ENCODE data around the gene CRTC3.
"Not testable (repeated sequence)": the region's sequence is repeated elsewhere in the genome, so short reads cannot be mapped to it uniquely, and the experiment has no call there.

Gene CRTC3

DNA sequence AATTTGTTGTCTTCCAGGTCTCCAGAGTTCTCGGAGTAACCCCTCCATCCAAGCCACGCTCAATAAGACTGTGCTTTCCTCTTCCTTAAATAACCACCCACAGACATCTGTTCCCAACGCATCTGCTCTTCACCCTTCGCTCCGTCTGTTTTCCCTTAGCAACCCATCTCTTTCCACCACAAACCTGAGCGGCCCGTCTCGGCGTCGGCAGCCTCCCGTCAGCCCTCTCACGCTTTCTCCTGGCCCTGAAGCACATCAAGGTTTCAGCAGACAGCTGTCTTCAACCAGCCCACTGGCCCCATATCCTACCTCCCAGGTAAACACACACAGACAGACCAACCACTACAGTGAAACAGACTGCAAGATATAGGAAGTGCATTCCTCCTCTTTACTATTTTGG, 99.5 kb downstream of the CRTC3 start:
- no peak for DNase-seq

DNA sequence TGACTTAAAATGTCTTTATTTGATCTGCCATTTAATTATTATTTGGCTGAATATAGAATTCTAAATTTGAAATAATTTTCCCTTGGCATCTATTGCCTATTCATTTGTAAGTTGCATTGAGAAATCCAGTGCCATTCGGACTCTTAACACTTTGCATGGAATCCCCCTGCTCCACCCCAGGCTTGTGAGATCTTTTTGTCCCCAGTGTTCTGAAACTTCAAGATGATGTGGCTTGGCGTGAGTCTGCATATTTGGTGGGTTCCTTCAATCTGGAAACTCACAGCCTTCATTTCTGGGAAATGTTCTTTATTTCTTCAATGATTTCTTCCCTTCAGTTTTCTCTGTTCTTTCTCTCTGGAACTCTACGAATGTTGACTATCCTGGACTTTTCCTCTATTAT, 103.6 kb downstream of the CRTC3 start:
- DNase-seq, result no peak

DNA sequence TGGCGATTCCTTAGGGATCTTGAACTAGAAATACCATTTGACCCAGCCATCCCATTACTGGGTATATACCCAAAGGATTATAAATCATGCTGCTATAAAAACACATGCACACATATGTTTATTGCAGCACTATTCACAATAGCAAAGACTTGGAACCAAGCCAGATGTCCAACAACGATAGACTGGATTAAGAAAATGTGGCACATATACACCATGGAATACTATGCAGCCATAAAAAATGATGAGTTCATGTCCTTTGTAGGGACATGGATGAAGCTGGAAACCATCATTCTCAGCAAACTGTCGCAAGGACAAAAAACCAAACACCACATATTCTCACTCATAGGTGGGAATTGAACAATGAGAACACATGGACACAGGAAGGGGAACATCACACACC, 107.3 kb downstream of the CRTC3 start:
- not testable (repeated sequence) for DNase-seq

DNA sequence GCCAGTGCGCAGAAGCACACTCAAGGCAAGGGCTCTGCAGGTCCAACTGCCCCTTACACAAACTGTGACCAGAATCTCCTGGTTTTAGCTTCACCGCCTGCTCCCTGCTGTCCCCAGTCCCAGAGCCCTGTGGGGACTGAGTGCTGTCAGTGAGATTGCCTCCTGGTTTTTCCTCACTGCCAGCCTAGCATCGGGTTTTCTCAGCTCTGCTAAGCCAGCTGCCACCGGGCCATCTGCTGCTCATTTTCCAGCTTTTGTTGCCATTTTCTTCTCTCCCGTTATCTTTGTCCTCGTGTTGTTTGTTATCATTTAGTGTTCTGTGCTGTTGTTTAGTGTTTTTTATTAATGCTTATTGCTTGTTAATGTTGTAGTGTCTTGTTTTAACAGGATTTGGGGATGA, 108.0 kb downstream of the CRTC3 start:
- no peak for DNase-seq

DNA sequence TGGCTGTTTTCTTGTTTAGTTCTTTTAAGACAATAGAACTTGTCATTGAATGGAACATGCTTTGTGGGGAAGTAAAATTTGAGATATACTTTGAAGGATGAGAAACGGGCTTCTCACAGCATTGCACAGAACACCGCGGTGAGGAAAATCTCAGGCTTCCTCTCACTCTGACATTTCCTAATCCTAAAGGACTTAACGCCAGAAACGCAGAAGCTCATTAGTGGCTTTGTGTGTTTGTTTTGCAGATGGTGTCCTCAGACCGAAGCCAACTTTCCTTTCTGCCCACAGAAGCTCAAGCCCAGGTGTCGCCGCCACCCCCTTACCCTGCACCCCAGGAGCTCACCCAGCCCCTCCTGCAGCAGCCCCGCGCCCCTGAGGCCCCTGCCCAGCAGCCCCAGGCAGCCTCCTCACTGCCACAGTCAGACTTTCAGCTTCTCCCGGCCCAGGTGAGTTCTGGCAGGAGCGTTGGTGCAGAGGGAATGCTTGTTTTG, 108.5 kb downstream of the CRTC3 start:
- peak; percentile 58 for DNase-seq

DNA sequence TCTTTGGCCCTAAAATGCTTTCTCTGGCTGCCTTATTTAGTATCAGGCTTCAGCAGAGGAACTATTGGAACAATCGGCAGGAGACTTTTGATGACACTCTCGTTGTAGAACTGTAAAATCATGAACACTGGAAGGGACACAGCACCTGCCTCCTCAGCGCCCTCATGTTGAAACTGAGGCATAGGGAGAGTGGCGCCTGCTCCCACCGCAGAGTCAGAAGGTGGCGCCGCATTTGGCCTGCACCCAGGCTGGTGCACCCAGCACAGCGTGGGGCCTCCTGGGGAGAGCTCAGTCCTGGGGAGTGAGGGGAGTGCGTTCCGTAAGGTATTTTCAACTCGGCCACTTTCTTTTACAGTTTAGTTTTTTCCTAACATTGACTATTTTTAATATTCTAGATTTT, 109.2 kb downstream of the CRTC3 start:
- no peak for DNase-seq

DNA sequence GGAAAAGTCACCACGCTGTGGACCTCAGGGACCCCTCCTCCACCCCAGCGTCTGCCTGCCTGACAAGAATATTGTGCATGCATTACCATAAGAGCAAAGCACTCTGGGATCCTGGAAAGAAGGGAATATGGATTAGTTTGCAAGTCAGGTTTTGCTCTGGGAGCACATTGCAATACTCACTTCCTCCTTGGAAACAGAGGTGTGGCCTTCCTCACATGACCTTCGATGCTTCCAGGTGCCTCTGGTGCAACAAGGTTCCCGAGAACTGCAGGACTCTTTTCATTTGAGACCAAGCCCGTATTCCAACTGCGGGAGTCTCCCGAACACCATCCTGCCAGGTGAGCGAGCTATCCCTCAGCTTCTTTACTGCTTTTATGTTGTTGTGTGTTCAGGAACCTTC, 111.1 kb downstream of the CRTC3 start:
- DNase-seq, result no peak

DNA sequence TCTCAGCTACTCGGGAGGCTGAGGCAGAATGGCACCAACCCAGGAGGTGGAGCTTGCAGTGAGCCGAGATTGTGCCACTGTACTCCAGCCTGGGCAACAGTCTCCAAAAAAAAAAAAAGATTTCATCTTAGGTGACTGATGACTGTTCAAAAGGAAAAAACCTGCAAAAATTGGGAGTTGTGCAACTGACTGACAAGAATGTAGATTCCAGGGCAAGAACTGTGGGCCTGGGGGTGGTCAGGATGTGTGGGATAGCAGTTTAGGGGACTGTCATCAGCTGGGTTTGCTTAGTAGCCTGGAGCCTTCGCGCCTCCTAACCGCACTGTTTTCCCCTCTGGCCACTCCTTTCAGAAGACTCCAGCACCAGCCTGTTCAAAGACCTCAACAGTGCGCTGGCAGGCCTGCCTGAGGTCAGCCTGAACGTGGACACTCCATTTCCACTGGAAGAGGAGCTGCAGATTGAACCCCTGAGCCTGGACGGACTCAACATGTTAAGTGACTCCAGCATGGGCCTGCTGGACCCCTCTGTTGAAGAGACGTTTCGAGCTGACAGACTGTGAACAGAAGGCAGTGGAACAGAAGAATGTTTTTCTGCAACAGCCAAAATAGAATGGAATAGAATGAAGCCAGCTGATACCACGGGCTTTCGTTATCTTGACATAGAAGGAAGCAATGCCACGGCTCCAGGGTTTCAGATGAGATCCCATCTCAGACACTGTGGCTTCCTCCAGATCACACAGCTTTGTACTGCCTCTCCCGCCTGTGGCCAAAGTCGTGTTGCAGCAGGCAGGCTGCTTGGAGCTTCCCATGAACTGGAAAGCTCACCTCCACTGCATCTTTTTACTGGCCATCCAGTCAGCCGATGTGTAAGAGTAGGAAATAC, 112.1 kb downstream of the CRTC3 start:
- no peak for DNase-seq

DNA sequence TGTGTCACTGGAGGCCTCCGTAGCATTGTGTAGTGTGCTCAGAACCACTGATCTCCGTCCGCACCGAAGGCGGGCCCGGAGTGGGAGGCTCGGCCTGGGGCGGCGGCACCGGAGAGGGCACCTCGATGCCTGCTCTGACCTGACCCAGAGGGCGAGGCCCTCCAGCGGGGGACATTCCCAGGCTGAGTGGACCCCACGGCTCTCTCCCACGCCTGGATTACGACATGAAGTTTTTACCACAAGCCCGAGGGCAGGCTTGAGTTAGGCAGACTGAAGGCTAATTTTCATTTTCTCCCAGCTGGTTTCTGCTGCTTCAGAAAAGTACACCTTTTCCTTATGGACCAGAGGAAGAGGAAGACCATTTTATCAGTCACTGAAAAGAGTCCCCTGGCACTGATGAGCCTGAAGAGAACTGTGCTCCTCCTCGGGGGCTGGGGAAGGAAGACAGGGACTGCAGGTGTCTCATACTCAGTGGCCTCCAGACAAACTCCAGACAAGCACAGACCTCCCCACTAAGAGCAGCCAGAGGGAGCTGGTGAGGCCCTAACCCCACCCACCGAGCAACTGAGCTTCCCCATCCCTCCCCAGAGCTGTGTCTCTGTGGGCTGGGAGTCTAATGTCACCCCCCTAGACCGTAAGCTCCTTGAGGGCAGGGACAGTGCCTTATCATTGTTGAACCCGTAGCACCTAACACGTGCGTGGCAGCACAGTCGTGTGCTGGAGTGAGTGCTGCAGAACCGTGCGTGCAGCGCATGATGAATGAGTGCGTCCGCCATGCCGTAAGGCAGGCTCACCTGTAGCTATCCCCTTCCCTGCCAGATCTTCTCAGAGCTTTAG, 113.0 kb downstream of the CRTC3 start:
- DNase-seq, result no peak

DNA sequence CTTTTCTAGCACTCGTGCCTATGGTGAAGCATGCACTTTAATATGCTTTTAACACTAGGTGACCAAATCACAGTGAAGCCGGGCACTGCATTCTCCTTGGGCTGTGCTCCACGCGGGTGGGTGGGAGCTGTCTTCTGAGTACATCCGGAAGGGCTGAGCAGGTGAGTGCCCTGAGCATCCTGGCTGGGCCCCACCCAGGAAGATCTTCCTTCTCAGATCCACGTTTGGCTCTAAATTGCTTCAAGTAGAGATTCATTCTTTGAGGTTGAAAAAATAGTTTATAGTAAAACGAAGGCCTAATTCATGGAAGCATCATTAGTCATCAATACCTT, 113.5 kb downstream of the CRTC3 start:
- DNase-seq, result no peak

DNA sequence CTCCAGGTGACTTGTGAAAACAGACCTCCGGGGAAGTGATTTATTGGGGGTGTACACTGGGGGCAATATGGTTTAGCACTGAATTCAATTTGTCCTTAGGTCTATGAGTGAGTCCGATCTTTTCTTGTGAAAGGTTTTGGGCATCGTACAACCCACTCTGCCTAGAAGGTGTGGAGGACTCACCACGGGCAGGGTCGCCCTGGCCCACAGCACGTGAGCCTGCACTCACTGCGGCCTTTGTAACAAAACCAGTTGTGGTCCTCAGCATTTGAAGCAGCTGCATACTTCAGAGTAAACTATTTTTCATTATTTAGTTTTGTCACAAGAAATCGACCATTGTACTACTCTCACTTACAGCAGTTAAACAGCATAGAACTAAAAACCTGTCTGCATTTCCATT, 114.8 kb downstream of the CRTC3 start:
- DNase-seq, result no peak

DNA sequence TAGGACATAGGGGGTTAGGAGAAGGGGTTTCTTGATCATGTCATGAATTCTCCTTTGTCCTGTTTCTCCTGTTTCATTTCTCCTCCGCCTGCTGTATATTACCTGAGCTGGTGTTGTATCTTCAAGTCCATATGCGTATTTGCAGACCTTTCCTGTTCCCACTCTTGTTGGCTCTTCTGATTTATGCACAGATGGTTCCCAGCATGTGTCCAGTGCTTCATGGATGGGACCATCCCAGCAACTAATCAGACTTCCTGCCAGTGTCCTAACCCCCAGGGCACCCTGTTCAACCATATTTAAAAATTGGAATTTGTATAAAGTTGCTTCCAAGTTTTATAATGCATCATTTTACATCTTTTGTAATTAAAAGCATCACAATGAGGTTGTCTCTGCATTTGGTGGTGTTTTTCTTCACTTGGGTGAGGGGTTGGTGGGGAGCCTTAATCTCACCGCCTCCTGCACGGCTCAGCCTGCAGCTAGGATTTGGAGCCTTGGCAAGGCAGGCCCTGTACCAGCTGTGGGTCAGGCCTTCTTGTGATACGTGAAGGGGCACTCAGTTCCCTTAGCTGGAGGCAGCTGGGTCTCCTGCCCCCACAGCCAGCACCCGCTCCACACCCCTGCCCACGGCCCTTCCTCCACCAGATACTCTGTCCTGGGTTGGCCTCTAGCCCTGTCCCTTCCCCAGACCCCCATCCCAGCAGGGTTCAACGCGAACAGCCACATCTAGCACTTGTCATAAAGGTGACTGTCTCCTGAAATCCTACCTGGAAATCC, 115.4 kb downstream of the CRTC3 start:
- no peak for DNase-seq

DNA sequence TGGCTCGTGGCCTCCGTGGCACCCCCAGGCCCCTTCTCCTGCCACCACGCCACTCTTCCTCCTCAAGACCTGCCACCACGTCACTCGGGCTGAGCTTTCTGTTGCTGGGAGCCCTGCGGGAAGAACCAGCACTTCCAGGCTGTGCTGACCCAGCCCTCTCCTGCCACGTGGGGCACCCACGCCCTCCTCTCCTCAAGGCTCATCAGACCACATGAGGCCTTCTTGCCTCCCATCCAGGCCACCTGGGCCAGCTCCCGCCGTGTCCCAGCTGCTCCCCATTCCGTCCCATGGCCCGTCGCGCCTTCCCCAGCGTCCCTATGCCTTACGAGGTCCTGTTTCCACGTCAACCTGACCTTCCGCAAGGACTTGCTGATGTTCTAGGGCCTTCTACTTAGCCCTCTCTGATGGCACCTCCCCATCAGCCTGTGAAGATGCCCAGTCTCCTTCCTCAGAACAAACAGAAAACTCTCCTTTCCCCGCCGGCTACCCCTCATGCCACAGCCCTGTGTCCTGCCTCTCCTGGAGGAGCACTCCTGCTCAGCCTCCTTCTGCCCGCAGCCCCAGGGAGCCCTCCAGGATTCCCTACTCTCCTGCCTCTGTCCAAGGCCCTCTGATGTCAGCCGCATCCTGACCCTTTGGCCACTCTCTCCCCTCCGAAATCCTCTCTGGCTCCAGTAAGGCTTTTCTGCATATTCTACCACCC, 116.3 kb downstream of the CRTC3 start:
- no peak for DNase-seq

DNA sequence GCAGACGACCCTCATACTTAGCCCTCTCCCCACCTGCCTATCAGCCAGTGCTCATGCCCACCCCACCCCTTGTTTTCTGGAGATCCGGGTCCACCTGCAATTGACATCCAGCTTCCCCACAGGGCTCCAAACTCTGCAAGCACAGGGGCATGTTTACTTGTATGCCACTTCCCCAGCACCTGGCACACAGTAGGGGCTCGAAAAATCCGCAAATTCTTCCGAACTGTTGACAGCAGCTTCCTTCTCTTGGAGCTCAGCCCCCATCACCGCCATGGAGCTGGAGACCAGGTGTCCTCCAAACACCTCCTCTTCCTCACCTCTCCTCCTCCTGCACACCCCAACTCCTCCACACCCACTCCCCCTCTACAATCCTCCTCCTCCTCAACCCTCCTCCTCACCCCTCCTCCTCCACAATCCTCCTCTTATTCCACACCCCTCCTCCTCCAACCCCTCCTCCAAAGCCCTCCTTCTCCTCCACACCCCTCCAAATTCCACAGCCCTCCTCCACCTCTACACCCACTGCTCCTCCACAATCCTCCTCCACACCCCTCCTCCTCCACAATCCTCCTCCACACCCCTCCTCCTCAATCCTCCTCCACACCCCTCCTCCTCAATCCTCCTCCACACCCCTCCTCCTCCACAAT, 117.1 kb downstream of the CRTC3 start:
- DNase-seq, result no peak

DNA sequence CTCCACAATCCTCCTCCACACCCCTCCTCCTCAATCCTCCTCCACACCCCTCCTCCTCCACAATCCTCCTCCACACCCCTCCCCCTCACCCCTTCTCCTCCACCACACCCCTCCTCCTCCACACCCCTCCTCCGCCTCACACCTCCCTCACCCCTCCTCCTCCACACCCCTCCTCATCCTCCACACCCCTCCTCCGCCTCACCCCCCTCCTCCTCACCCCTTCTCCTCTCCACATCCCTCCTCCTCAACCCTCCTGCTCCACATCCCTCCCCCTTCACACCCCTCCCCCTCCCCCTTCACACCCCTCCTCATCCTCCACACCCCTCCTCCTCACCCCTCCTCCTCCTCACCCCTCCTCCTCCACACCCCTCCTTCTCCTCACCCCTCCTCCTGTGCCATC, 117.6 kb downstream of the CRTC3 start:
- DNase-seq, result no peak

DNA sequence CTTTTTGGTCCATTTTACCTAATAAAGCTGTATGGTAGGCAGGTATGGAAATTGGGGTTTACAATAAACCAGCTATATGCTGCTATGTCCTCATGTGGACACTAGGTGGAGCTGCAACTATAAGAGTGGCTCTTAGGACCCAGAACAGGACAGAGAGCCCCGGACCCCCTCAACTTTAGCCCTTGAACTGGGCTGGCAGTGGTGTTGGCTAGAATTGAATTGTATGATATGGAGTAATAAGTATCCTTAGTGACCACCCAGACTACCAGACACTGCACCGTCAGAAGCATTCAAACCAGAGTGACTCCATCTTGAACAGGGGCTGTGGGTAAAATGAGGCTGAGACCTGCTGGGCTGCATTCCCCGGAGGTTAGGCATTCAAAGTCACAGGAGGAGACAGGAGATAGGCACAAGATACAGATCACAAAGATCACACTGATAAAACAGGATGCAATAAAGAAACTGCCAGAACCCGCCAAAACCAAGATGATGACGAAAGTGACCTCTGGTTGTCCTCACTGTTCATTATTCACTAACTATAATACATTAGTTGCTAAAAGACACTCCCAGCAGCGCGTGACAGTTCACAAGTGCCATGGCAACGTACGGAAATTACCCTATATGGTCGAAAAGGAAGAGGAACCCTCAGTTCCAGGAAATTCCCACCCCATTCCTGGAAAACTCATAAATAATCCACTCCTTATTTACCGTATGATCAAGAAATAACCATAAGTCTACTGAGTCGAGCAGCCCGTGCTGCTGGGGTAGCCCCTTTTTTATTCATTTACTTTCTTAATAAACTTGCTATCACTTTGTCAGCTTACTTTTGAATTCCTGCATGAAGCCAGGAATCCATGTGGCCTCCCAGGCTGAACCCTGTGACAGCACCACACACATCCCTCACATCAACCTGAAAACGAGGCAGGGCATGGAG, 118.7 kb downstream of the CRTC3 start:
- DNase-seq, result peak; percentile 98

DNA sequence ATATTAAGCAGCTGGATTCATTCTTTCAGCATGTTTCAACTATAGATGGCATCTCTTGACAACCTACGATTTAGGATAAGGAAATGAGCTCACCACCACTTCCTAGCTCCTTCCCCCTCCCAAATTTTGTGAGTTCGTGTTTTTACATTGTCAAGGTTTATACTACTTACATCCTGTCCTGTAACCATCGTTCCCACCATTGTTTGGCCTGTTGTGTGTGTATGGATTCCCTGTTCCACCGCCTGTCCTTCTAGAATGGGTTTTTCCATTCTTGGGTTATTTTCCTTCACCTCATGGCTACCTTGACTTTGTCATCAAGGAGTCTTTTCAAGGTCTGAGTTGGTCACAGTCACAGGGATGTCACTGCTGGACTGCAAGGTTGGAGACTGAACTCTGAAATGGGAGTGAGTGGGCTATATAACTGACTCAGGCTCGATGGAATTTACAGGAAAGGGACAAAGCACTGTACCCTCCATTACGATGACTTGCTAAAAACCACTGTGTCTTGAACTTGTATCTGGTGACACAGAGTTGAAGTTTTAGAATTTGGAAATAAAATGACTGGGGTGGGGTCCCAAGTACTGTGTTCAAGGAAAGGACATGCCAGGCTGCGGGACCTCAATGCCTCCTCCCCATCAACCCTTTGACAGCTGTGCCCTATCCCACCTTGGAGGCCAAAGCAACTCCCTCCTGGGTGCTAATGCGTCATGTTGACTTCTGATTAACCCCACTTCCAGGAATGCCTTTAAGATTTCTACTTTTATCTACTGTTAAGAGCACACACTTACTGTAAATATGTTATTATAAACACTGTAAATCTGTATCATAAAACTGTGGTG, 120.6 kb downstream of the CRTC3 start:
- DNase-seq, result peak; percentile 47

DNA sequence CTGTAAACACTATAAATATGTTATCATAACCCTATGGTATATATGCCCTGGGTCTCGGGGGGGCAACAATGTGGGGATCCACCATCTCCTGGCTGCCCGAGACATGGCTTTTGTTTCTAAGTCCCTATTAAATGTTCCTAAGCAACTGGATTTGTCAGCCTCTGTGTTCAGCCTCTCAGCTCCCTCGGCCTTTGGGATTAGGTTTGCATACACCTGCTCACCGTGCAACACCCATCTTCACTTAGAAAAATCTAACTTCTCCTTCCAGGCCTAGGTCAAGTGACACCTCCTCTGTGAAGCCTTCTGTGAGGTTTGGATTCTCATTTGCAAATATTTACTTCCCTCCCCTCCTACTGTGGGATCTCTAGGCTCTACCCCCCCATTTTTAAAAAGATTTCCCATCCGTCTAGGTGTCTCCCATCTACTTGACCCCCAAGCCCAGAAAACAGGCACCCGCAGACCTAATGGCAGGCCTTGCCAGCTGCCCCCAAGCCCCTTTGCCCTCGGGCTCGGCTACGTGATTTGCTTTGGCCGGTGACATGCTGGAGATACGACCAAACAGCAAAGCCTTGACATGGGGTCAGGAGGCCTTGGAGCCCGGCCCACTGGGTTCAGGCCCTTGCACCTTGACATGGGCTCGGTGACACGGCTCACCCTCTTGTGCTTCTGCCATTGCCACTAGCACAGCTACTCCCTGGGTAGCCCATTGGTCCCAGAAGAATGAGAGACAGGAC, 121.4 kb downstream of the CRTC3 start:
- no peak for DNase-seq
